SKM-1 (cell line): Measurements from ENCODE around the gene NEDD4L.

Source experiments
- DNase-seq: peaks from one replicate; lab custom pipeline; 2025; ENCODE audit not compliant: unreplicated experiment; lab: John Stamatoyannopoulos, UW

NEDD4L gene

GRCh38 chr18:58443671-58444070, 399.6 kb downstream of the NEDD4L start:
- no peak for DNase-seq

DNA sequence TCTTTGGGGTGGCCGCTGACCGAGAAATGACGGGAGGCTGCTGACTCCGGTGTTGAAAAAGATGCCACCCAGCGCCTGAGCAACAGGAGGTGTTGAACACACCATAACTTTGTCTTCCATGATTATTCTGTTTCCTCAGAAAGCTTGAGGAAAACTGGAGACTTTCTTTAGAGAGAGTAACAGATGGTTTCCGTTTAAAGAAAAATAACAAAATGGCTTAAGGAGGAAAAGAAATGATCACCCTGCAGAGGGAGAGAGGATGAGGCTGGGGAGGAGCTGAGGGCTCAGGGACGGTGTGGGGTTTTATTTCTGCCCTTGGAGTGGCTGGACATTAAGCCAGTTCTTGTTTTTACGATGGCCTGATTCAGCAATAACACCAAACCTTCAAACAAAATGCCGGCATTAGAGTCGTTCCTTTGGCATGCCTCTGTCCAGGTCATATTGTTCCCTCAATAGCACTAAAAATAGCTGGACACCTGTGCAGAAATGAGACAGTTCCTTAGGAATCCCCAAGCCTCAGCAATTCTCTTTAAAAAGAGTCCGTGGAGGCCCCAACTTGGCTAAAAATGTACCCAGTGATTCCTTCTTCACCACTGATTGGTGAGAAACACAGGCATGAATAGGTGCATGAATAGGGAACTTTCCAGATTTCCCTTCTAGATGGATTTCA, 402.5 kb downstream of the NEDD4L start:
- no peak for DNase-seq

- no peak for DNase-seq
Observed at GRCh38 chr18:58447402-58448095, 403.5 kb downstream of the NEDD4L start.

GRCh38 chr18:58449464-58449863, 405.4 kb downstream of the NEDD4L start:
- DNase-seq, result no peak
